GM12873 (cell line): ENCODE results near the gene SLC24A3.

Experiments used
- CTCF ChIP-seq: IDR thresholded peaks from 2 replicates; pipeline ENCODE4 v1.5.1; 2012; ENCODE audit warnings: low read depth, mild to moderate bottlenecking, moderate library complexity, low read length, control low read depth; ENCODE audit not compliant: insufficient read depth; ENCODE audit errors: missing control alignments

The SLC24A3 gene

GRCh38 chr20:19253916-19254820 is 41.7 kb downstream of the SLC24A3 start:
- TF ChIP-seq CTCF: no peak

- TF ChIP-seq CTCF: no peak
These were observed 42.5 kb downstream of the SLC24A3 start for GRCh38 chr20:19254956-19255355.

GRCh38 chr20:19256085-19256484 is 43.6 kb downstream of the SLC24A3 start:
- no peak for TF ChIP-seq CTCF

GRCh38 chr20:19256906-19257595 is 44.6 kb downstream of the SLC24A3 start:
- TF ChIP-seq CTCF: no peak

- no peak for TF ChIP-seq CTCF
These were observed 45.4 kb downstream of the SLC24A3 start for GRCh38 chr20:19257865-19258264.

- TF ChIP-seq CTCF: no peak
These were observed 46.7 kb downstream of the SLC24A3 start for GRCh38 chr20:19259141-19259591.

GRCh38 chr20:19260412-19261090 is 48.1 kb downstream of the SLC24A3 start:
- TF ChIP-seq CTCF: no peak
